Measurements from ENCODE around the gene CTDSPL2. TPM values are rescaled to one million over a fixed set of nuclear protein-coding genes. Genes with fewer than 3 reads are reported as not detected.

Gene CTDSPL2
- total and polyA plus RNA-seq, 2 of the 8 experiments (the other 6 are each of a cell fraction or from before 2014, with no cell fraction given): 25.2 to 64.7 TPM

GRCh38 chr15:44427756-44428724, 611 bp downstream of the CTDSPL2 start (continued):
- TF ChIP-seq FOSL1 (IDR thresholded peaks at IDR 0.05; ENCODE audit: insufficient read depth, low read depth, low read length): no peak
- TF ChIP-seq RBBP5 (IDR thresholded peaks at IDR 0.05; ENCODE audit: borderline replicate concordance, low read depth, low read length): no peak
- TF ChIP-seq POLR2AphosphoS5 (IDR thresholded peaks at IDR 0.05; ENCODE audit: low read depth, low read length): no peak
- no peak for TF ChIP-seq CEBPB (IDR thresholded peaks at IDR 0.05; ENCODE audit: low read depth, low read length)
- TF ChIP-seq CTBP2 (IDR thresholded peaks at IDR 0.05; ENCODE audit: borderline replicate concordance, insufficient read depth, insufficient read length, low read length): no peak
- no peak for TF ChIP-seq EZH2 (IDR thresholded peaks at IDR 0.05; ENCODE audit: low read depth, low read length, severe bottlenecking)
- no peak for TF ChIP-seq CHD1 (IDR thresholded peaks at IDR 0.05; ENCODE audit: low read depth, low read length)
- TF ChIP-seq GABPA (IDR thresholded peaks at IDR 0.05; ENCODE audit: borderline replicate concordance, insufficient read depth, low read length): no peak
- TF ChIP-seq MAX (IDR thresholded peaks at IDR 0.05): no peak
- TF ChIP-seq BACH1 (IDR thresholded peaks at IDR 0.05; ENCODE audit: low read length): no peak
- no peak for TF ChIP-seq SIRT6 (IDR thresholded peaks at IDR 0.05; ENCODE audit: low read length)
- TF ChIP-seq PHF8 (conservative IDR thresholded peaks at IDR 0.05; ENCODE audit: low read depth, low read length): no peak
- TF ChIP-seq CREB1 (IDR thresholded peaks at IDR 0.05): no peak
- TF ChIP-seq POLR2A (IDR thresholded peaks at IDR 0.05; ENCODE audit: control extremely low read depth in 1 of 2, low read depth in 2 of 2, low read length in 2 of 2): no peak
- no peak for TF ChIP-seq BRCA1 (IDR thresholded peaks at IDR 0.05; ENCODE audit: low read depth, low read length)
- TF ChIP-seq HDAC2 (IDR thresholded peaks at IDR 0.05; ENCODE audit: borderline replicate concordance in 1 of 2, low read depth in 2 of 2, low read length in 2 of 2): 0 out of 4 replicates have a peak, but pooled peaks of 1 of the 2 experiments have one; percentile 42
- TF ChIP-seq ZNF274 (IDR thresholded peaks at IDR 0.05; ENCODE audit: borderline replicate concordance, extremely low read depth, low read length): no peak
- TF ChIP-seq ASH2L (IDR thresholded peaks at IDR 0.05; ENCODE audit: low read length): peak; percentile 17
- no peak for TF ChIP-seq USF2 (IDR thresholded peaks at IDR 0.05; ENCODE audit: low read length)
